AML-193 (cell line): Measurements from ENCODE around the gene ADGRE2.
"Not testable (repeated sequence)": the region's sequence is repeated elsewhere in the genome, so short reads cannot be mapped to it uniquely, and the experiment has no call there.

Experiments used
- DNase-seq, 2 experiments: peaks; one replicate each; lab custom pipeline; 2025; lab: John Stamatoyannopoulos, UW

Gene ADGRE2

DNA sequence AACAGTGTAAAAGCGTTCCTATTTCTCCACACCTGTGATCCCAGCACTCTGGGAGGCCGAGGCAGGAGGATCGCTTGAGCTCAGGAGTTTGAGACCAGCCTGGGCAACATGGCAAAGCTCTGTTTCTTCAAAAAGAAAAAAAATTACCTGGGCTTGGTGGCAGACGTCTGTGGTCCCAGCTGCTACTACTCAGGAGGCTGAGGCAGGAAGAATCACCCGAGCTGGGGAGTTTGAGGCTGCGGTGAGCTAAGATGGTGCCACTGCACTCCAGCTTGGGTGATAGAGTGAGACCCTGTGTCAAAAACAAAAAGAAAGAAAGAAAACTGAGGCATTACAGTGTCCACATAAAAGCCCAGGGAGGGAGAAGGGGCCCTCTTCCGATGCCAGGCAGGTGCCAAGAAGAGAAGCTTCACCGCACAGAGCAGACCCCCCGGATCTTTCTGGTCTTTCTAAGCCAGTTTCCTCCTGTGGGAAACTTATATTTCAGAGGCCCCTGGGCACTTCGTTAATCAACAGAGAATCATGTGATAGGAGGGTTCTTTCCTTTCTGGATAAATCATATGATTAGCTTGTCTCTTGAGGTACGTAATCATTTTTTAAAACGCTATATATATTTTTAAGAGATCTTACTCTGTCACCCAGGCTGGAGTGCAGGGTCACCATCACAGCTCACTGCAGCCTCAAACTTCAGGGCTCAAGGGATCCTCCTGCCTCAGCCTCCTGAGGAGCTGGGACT is at the start of gene ADGRE2:
TSS of gene ADGRE2 (minus strand) at position 451 of the 736 bp plus-strand sequence. CDS start 1,804 bp downstream, outside the sequence.
- not testable (repeated sequence) for DNase-seq

DNA sequence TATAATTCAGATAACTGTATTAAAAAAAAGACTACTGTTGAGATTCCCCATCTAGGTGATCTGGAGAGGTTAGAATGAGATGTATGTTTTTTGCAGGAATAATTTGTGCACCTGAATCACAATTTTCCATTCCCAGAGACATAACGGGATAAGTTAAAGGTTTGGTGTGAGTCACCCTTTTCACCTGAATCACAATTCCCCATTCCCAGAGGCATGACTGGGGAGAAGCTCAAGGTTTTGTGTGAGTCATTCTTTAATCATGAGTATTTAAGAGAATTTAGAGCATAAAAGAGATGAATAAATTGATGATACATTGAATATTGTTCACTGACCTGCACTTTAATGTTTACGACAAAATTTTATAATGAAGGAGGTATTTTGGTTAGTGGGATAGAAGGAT is 47.6 kb upstream of the ADGRE2 start:
- DNase-seq, result no peak

DNA sequence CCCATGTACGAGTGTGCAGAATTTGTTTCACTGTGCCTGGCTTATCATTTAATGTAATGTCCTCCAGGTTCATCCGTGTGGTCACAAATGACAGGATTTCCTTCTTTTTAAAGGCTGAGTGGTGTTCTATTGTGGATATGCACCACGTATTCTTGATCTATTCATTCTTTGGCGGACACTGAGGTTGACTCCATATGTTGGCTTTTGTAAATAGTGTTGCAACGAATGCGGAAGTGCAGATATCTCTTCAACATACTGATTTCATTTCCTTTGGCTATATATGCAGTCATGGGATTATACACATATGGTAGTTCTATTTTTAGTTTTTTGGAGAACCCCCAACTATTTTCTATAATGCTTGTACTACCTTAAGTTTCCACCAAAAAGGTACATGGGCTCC is 43.6 kb upstream of the ADGRE2 start:
- peak; percentile 1 to 42 for DNase-seq

DNA sequence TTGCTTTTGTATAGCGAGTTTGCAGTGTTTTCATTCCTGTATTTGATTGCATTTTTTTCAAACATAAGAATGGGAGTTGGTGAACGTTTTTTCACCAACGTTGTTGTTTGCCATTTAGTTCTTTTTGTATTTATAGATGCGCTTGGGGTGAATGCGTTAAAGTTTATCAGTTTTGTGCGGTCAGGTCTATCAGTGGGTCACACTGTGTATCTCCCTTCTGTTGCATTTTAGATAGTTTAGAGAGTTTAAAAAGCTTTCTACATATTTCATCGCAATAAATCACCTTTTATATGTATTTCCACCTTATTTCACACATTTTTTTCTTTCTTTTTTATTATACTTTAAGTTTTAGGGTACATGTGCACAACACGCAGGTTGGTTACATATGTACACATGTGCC is 40.2 kb upstream of the ADGRE2 start:
- DNase-seq, result no peak

DNA sequence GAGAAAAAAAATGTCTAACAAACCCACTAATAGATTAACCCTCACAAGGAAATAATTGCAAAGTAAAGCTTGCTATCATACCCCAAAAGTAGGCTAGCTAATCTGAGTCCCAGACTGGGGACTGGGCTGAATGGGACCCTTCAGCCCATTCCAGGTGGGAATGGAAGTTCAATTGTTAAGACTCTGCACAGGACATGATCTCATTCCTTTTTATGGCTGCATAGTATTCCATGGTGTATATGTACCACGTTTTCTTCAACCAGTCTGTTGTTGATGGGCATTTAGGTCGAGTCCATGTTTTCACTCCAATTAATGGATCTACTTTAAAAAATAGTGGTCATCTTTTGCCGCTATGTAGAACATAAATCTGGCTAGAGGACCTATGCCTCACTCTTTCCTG is 38.7 kb upstream of the ADGRE2 start:
- no peak for DNase-seq

DNA sequence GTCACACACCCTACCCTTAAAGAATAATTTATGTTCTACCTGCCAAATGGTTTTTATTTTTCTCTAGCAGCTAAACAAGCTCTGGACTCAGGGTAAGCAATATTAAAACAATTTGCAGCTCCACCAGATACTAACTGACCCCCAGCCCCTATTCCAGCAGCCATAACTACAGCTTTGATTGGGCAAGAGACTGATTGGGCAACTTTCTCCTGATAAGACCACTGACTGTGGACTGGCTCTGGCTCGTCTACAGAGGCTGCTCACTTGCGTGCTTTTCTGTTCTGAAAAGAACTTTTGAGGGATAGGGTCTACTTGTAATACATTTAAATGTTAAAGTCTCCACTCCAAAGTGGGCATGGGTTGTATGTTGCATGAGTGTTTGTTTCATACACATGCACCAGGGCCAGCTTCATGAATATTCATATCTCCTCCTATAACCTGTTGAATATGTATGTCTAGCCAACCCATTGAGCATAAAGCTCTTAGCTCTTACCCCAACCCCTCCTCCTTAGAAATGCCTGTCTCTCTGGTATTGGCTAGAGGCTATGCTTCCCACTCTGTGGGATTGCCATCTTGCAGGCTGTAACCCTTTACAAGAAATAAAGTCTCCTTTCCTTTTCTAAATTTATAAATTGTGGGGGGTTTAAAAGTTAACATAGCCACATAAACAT is 36.8 kb upstream of the ADGRE2 start:
- DNase-seq, result no peak

DNA sequence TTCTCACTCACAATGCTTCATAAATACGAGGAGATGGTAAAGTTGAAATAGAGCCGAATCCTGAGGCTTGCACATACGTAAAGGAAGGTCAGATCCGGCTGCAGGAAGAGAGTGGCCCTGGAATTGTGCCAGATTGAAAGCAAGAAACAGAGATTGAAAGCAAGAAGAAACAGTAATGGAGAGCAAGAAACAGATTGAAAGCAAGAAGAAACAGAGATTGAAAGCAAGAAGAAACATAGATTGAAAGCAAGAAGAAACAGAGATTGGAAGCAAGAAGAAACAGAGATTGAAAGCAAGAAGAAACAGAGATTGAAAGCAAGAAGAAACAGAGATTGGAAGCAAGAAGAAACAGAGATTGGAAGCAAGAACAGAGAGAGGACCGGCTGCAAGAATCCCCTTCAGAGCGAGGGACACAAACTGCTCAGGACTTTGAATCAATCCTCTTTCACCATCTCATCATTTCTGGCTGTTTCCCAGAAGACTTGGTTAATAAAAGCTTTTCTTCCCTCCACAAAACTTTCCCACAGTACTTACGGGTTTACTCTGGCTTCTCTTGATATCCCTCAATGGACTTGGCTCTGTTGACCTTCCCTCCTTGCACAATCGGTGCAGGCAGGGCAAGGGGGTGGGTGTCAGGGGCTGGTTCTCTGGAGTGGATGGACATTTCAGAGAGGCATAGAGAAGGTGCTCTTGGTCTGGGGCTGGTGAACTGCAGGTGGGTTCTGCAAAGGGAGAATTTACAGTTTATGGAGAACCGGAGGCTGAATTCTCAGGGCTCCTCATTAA is 31.1 kb upstream of the ADGRE2 start:
- DNase-seq, result no peak

DNA sequence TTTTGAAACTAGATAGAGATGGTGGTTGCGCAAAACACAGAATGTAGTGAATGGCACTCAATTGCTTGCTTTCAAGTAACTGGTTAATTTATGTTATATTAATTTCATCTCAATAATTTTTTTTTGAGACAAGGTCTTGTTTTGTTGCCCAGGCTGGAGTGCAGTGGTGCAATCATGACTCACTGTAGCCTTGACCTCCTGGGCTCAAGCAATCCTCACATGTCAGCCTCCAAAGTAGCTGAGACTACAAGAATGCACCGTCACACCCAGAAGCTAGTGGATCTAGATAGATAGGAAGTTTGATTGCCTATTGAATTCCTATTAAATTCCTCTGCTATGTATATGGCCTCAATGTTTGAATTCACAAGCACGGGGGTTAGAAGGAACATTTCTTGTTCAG is 26.4 kb upstream of the ADGRE2 start:
- DNase-seq, result no peak

DNA sequence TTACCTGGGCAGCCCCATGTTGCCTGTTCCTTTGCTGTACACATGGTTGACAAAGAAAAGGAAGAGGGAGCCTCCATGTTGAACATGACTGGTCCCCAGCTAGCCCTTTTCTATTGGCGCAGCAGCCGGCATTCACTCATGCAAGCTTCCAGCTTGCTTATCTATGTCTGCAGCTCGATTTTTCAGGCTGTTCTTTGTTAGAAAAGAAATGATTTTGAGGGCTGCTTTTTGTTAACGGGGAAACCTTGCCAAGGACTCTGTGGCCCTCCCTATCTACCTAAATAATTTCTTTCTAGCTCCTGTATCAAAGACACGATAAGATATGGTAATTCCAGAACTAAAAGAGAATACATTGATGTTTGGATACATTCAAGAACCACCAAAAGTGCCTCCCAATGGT is 20.4 kb upstream of the ADGRE2 start:
- DNase-seq, result no peak

DNA sequence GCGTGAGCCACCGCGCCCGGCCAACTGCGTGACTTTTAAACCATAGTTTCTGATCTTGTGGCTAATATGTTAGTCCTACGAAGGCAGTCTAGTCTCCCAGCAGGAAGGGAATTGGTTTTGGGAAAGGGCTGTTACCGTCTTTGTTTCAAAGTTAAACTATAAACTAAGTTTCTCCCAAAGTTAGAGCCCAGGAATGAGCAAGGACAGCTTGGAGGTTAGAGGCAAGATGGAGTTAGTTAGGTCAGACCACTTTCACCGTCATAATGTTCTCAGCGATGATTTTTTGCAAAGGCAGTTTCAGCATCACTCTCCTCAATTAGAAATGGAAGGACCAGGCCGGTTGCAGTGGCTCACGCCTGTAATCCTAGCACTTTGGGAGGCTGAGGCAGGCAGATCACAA is 17.7 kb upstream of the ADGRE2 start:
- no peak for DNase-seq

DNA sequence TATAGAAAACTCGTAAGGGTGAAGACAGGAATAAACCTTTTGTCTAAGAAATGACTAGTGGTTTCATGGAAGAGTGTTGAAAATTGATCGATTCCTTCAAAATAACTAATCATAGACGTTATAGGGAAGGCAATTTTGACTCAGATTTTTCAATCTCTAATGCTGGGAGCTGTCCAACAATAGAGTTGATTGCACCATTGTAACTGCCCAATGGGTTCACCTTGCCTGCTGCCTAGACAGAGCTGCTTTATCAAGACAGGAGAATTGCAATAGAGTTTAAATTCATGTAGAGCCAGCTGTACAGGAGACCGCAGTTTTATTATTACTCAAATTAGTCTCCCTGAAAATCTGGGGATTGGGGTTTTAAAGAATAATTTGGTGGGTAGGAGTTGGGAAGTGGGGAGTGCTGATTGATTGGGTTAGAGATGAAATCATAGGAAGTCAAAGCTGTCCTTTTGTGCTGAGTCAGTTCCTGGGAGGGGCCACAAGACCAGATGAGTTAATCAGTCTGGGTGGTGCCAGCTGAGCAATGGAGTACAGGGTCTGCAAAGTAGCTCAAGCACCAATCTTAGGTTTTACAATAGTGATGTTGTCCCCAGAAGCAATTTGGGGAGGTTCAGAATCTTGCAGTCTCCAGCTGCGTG is 16.8 kb upstream of the ADGRE2 start:
- DNase-seq, result no peak

DNA sequence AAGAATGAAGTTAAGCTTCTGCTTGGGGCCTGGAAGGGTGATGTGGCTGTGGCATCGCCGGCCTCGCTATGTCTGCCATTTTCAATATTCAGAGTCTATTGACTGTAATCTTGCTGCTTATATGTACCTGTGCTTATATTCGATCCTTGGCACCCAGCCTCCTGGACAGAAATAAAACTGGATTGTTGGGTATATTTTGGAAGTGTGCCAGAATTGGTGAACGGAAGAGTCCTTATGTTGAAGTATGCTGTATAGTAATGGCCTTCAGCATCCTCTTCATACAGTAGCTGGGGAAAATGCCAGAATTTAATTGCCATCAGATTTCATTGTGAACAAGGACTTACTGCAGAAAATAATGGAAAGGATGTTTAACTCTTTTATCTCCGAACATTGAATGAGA is 13.9 kb upstream of the ADGRE2 start:
- DNase-seq, result not testable (repeated sequence)

DNA sequence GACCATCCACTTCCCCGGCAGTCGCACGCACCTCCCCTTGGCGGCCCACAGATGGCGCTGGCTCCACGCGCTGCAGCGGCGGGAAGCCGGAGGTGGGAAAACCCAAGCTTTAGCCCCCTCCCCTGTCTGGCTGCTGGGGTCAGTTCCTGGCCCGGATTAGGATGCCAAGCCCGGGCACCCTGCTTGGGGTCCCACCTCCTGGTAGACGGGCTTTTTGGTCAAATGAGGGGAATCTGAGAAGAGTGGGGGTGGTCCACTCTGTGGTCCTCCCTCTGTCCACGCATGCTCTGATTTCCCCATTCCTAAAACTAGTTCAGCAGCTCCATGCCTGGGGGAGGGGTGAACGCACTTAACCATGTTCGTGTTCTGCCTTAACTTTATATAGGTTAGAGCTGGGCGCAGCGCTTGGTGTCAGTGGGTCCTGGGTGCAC is 8.1 kb upstream of the ADGRE2 start:
- no peak for DNase-seq

DNA sequence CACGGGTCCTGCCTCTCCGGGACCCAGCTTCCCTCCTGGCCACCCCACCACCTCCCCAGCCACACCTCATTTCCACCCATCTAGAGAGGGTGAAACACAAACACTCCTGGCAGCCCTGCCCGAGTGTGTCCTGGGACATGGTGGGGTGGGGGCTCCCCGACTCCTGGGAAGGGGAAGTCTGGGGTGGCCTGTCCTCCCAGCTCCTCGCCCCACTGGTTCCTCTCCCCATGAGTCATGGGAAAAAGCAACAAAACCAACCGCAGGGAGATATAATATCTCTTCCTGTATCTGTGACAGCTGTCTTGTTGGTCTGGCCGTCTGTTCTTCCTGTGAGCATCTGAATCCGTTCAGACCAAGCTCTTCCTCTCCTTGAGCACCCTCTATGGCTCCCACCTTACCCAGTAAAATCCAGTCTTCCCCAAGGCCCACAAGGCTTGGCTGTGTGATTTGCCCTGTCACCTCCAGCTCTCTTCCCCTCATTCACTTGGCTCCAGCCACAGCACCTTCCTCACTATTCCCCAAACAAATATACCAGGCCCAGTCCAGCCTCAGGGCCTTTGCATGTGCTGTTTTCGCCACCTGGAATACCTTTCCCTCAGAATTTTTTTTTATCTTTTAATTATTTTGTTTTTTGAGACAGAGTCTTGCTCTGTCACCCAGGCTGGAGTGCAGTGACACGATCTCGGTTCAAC is 6.9 kb upstream of the ADGRE2 start:
- peak; percentile 89 to 90 for DNase-seq

DNA sequence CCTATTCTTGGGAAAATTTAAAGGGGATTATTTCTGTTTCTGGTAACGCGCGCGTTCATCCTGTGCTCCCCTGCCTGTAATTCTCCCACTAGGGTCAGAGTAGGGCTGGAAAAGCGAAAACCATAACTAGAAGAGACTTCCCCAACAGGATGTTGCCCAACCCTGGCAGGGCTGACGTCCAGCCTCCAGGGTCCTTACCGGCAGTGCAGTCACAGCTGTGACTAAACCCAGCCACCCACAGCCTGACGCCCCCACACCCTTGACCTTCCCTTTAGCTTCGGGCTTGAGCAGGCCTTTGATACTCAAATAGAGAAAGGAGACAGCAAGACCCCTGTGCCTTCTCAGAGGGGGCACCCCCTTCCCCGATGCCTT is 6.4 kb upstream of the ADGRE2 start:
- peak; percentile 73 to 74 for DNase-seq

DNA sequence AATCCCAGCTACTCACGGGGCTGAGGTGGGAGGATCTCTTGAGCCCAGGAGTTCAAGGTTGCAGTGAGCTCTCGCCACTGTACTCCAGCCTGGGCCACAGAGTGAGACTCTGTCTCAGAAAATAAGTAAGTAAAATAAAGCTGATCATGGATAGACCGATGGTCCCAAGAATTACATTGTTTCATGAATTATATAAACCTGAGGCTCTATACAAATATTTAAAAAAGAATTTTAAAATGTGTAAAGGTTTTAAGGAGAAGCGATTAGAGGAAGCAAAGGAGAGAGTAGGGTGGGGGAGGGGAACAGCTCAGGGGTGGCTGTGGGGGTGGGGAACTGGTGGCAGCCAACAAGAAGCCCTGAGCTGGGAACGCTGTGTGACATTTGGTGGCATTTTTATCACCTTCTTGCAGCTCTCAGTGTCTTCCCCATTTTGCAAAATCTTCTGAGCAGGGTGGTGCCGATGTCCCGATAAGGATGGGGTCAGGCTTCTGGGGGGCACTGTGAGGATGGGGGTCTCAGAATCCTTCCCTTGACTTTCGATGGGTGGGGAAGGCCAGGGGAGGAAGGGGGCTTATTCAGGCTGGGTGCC is 5.1 kb upstream of the ADGRE2 start:
- not testable (repeated sequence) for DNase-seq

DNA sequence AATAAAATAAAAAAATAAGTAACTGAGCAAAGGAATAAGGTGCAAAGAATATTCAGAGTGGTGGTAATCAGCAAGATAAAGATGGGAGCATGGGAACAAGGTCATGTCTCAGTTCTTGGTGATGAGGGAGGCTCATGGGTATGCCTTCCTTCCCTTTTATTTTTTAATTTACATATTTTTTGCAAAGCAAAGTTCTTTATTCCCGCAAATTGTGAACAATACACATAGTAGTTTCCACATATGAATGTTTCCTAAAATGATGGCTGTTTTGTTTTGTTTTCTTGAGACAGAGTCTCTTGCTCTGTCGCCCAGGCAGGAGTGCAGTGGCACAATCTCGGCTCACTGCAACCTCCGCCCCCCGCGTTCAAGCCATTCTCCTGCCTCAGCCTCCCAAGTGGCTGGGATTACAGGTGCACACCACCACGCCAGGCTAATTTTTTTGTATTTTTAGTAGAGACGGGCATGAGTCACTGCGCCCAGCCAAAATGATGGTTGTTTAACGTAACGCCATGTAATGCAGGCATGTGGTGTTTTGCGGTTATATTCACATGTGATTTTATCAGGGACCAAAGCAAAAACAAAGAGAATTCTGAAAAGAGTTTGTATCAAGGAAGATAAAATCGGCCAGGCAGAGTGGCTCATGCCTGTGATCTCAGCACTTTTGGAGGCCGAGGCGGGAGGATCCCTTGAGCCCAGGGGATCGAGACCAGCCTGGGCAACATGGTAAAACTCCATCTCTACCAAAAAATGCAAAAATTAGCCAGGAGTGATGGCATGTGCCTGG is 4.5 kb upstream of the ADGRE2 start:
- DNase-seq, result no peak

DNA sequence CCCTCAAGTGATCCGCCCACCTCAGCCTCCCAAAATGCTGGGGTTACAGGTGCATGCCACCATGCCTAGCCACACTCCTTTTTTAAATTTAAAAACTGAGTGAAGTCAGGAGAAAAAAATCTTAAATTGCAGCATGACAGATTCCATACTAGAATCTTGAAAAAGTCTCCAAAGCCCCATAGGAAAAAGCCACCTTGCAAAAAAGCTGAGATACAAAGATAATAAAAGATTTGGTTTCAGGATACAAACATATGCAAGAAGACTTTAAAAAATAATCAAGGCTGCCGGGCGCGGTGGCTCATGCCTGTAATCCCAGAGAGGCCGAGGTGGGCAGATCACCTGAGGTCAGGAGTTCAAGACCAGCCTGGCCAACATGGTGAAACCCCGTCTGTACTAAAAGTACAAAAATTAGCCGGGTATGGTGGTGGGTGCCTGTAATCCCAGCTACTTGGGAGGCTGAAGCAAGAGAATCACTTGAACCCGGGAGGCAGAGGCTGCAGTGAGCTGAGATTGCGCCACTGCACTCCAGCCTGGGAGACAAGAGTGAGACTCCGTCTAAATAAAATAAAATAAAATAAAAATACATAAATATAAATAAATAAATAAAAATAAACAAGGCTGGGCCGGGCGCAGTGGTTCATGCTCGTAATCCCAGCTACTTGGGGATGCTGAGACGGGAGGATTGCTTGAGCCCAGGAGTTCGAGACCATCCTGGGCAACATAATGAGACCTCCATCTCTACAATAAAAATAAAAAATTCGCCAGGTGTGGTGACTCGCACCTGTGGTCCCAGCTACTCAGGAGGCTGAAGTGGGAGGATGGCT is 3.6 kb upstream of the ADGRE2 start:
- not testable (repeated sequence) for DNase-seq

DNA sequence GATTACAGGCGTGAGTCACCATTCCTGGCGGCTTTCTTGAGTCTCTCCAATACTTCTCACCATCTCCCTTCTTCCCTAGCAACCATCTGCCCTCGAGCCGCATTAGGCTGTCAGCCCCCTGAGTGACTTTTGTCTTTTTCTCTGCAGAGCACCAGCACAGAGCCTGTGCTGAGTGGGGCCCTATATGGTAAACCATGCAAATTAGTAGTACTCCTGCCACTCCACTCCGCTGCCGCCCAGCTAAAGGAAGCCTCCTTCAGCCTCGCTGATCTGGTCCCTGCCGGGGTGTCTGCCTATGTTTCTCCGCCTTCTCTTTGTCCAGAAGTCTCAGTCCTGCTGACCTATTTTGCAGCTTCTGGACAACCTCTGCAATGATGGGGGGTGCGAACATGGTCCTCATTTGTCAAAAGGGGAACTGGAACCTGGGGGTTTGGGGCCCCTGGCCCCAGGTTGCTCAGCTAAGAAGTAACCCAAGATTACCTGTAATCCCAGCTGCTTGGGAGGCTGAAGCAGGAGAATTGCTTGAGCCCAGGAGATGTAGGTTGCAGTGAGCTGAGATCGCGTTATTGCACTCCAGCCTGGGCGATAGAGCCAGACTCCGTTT is 2.4 kb upstream of the ADGRE2 start:
- not testable (repeated sequence) for DNase-seq
